Measurements from ENCODE around the gene RNF20.
"Not testable (repeated sequence)": the region's sequence is repeated elsewhere in the genome, so short reads cannot be mapped to it uniquely, and the experiment has no call there.

RNF20 gene

DNA sequence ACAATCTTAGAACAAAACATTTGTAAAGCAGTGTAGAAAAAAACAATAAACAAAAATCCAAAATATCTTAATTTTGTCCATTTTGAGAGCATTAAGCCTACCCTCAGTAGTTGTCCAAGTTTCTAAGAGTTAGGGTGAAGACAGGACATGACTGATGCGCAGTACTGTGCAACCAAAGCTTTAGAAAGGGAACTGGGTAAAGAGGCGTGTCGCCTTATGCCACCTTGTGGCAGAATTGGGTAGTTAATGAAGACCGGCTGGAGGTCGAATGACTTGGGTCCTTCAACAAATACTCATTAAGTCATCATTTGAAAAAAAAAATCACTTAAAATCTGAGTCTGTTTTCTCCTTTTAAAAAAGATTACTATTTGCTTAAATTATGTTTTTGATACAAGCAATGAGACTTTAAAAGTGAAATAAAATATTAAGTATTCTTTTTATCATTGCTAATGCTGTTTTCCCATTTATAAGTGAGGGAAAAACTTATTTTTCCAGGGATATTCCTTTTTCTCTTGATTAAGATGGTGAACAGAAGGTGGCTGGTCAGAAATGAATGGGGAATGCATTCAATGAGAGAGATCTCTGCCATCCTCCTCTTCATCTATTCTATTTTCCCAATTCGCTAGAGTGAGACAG, 3.5 kb upstream of the RNF20 start:
- peak; percentile 19 for DNase-seq (ENCODE audit: low read depth)

GRCh38 chr9:101536351-101536750, 2.7 kb downstream of the RNF20 start:
- no peak for DNase-seq (ENCODE audit: low read depth)

- DNase-seq (ENCODE audit: low read depth) = no peak
These were observed 3.3 kb downstream of the RNF20 start for GRCh38 chr9:101536938-101537337.

GRCh38 chr9:101540069-101540468, 6.4 kb downstream of the RNF20 start:
- no peak for DNase-seq (ENCODE audit: low read depth)

- no peak for DNase-seq (ENCODE audit: low read depth)
These were observed 9.6 kb downstream of the RNF20 start for GRCh38 chr9:101543098-101543735.

- DNase-seq (ENCODE audit: low read depth) = not testable (repeated sequence)
These were observed 15.9 kb downstream of the RNF20 start for GRCh38 chr9:101549472-101550098.

DNA sequence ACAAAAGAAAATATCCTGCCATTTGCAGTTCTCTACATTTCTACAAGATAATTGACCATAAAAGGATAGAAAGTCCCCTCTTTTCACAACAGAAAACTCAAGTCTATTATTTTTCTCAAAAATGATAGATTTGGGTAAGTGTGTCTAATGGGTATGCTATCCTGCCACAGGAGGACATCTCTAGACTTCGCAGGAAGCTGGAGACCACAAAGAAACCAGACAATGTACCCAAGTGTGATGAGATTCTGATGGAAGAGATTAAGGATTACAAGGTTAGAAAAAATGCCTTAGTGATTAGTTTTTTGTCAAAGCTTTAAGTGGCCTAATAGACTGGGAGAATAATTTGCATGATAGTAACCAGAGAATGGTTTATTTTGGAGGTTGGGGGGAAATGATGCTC, 28.1 kb downstream of the RNF20 start:
- DNase-seq (ENCODE audit: low read depth) = no peak

GRCh38 chr9:101562966-101563365, 29.3 kb downstream of the RNF20 start:
- DNase-seq (ENCODE audit: low read depth) = no peak

GRCh38 chr9:101564252-101564651, 30.6 kb downstream of the RNF20 start:
- no peak for DNase-seq (ENCODE audit: low read depth)

- DNase-seq (ENCODE audit: low read depth) = no peak
These were observed 33.5 kb downstream of the RNF20 start for GRCh38 chr9:101566904-101567724.

DNA sequence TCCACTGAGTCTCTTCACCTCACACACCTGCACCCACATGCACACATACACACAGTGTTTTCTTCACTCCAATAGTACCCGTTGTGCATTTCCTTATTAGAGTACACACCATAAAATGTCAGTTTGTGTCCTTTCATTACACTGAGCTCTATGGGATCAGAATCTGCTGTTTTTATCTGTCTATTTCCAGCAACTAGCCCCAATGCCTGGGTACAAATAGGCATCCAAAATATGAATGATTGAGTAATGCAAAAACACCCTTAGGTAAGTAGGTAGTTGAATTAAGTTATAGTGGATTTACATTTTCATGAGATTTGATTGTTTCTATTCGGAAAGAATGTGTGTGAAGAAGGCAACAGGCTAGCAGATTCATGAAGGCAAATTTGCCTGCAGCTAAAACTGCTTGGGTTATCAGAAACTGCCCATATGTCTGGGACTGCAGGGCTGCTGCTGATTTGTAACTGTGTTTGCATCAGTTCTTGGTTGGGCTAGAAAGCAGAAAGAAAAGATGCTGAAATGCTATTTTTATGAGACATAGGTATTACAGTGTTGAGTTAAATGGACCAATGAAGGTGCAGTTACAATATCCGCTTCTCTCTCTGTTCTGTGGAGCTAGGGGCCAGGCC, 34.2 kb downstream of the RNF20 start:
- DNase-seq (ENCODE audit: low read depth) = no peak

- no peak for DNase-seq (ENCODE audit: low read depth)
These were observed 36.3 kb downstream of the RNF20 start for GRCh38 chr9:101569741-101570501.

- DNase-seq (ENCODE audit: low read depth) = no peak
These were observed 37.5 kb downstream of the RNF20 start for GRCh38 chr9:101571114-101571513.

DNA sequence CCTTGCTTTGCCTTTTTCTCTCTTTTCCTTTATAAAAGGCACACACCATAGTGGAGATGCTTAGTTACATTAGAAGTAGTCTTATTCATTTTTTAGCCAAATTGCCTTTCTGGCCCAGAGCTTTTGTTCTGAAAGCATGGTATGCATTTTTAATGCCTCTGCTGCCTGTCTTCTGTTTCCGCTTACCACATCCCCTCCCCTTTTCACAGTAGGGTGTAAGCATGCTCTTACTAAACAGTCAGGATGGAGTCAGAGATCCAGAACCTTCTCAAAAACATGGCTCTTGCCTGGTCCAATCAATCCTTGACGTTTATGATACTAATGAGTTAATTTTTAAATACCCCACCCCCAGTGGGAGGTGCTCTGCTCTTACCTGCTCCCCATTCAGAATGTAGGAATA, 38.7 kb downstream of the RNF20 start:
- DNase-seq (ENCODE audit: low read depth) = no peak

DNA sequence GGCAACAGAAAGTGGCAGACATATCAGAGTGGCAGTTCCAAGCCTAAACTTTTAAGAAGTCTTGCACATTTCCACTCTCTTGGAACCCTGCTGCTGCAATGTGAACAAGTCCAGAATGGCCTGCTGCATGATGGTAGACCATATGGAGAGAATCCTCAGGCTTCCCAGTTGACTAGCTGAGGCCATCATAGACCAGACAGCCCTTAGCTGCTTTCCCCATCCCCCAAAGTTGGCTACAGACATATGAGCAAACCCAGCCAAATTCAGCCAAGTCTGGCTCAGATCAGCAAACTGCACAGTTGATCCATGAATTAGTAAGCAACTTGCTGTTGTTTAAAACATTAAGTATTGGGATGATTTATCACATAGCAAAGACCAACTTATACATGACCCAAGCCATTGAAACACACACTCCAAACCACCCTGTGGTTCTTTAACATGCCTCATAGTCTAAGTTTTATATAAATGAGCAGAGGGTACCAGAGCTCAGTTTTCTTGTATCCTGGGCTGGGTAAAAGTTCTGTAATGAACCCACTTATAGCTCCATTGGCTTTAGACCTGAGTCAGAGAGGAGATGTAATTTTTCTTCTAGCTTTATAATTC, 41.2 kb downstream of the RNF20 start:
- DNase-seq (ENCODE audit: low read depth) = no peak

- no peak for DNase-seq (ENCODE audit: low read depth)
These were observed 44.7 kb downstream of the RNF20 start for GRCh38 chr9:101578378-101578777.

GRCh38 chr9:101579711-101580545, 46.3 kb downstream of the RNF20 start:
- DNase-seq (ENCODE audit: low read depth) = no peak

DNA sequence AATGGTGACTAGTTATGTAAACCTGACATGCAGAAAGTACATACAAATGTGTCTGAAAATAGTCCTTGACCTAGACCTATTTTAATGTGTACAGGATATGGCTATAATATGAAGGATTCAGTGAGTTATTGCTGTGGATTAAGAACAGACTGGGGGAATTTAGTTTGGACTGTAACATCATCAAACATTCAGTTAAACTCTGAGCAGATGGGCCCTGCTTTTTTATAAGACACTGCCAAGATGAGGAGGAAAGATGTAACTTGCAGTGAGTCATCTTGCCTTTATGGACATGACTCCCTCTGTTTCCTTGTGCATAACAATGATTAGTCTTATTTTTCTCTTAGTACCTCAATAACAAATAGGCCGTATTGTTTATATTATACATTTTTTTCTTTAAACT, 48.9 kb downstream of the RNF20 start:
- no peak for DNase-seq (ENCODE audit: low read depth)

GRCh38 chr9:101585740-101586139, 52.1 kb downstream of the RNF20 start:
- DNase-seq (ENCODE audit: low read depth) = no peak

DNA sequence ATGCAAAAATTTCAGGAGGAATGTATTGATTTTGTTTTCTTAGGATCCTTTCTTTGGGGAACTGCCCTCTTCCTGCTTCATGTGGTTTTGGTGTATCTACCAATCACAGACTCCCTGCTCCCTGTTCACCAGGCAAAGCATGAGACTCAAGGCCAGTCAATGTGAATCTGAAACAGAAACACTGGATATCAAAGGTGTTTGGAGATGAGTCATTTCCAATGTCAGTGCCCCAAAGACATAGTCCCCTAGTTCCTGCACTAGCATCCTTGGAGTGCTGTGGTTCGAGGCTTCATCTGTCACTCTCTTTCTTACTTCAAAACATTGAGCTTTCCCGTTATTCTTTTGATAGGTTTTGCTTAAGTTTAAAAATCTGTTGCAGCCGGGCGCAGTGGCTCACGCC, 53.0 kb downstream of the RNF20 start:
- no peak for DNase-seq (ENCODE audit: low read depth)
